C4-2B (cell line): ENCODE data around the gene GABRG3.

Experiments used
- ZFX ChIP-seq: fragments of 450-650 bp; IDR thresholded peaks from 2 replicates; pipeline ENCODE4 v1.6.1; 2017
- TF ChIP-seq, protein P1 (sequence below): fragments of 450-650 bp; conservative IDR thresholded peaks from 2 replicates; pipeline ENCODE4 v1.5.1; 2017; ENCODE audit warnings: mild to moderate bottlenecking

DNA sequence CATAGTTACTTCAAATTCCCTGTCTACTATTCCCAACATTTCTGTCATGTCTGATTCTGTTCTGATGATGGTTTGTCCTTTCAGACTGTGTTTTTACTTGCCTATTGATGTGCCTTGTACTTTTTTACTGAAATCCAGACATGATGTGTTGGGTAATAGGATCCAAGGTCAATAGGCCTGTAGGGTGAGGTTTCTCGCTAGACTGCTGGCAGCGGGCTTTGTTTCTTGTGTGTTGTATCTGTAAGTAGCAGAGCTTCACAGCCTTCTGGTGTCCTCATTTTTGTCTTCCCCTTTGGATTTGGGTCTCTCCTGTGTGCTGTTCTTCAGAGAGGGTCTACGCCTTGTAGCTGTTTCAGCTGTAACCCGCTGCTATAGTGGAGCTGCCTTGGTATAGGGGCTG, 140.3 kb downstream of the GABRG3 start:
- TF ChIP-seq, protein P1, sequence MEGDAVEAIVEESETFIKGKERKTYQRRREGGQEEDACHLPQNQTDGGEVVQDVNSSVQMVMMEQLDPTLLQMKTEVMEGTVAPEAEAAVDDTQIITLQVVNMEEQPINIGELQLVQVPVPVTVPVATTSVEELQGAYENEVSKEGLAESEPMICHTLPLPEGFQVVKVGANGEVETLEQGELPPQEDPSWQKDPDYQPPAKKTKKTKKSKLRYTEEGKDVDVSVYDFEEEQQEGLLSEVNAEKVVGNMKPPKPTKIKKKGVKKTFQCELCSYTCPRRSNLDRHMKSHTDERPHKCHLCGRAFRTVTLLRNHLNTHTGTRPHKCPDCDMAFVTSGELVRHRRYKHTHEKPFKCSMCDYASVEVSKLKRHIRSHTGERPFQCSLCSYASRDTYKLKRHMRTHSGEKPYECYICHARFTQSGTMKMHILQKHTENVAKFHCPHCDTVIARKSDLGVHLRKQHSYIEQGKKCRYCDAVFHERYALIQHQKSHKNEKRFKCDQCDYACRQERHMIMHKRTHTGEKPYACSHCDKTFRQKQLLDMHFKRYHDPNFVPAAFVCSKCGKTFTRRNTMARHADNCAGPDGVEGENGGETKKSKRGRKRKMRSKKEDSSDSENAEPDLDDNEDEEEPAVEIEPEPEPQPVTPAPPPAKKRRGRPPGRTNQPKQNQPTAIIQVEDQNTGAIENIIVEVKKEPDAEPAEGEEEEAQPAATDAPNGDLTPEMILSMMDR: no peak
- no peak for TF ChIP-seq ZFX
